Measurements from ENCODE around the gene ZP1. TPM values are rescaled to one million over a fixed set of nuclear protein-coding genes. Genes with fewer than 3 reads are reported as not detected.

The ZP1 gene
- polyA plus RNA-seq, 1 experiment: 0.36 TPM

DNA sequence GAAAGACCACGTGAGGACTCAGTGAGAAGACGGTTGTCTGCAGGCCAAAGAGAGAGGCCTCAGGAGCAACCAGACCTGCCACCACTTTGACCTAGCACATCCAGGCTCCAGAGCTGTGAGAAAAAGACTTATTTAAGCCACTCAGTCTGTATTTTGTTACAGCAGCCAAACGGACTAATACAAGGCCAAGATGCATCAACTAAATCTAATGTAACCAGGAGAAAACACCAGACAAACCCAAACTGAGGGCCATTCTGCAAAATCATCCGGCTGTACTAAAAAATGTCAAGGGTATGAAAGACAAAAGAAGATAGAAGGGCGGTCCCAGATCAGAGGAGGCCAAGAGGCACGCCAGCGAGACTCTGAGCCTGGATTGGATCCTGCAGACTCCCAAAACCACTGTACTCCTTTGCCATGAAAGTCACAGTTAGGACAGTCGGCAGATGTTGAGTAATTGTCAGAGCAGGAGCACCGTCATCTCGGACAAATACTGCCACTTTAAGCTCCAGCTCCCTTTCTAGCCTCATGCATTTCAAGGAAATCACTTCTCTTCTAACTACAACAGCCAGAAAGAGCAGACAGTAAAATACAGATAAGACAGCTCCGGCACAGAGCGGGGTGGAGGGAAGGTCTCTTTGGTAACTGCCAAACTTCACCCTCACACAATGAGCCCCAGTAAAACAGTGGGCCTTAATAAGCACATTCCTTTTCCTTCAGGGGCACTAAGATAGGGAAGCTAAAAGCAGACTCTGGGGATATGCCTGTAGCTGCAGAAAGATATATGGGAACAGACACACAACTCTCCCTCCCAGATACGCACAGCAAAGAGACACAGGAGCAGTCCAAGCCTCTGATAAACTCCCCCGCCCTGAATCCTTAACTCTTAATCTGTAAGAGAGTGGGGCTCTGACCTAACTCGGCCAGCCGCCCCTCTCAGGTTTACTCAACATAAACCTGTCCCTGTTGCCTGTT lies 3.5 kb upstream of the ZP1 start:
- TF ChIP-seq, protein P1, sequence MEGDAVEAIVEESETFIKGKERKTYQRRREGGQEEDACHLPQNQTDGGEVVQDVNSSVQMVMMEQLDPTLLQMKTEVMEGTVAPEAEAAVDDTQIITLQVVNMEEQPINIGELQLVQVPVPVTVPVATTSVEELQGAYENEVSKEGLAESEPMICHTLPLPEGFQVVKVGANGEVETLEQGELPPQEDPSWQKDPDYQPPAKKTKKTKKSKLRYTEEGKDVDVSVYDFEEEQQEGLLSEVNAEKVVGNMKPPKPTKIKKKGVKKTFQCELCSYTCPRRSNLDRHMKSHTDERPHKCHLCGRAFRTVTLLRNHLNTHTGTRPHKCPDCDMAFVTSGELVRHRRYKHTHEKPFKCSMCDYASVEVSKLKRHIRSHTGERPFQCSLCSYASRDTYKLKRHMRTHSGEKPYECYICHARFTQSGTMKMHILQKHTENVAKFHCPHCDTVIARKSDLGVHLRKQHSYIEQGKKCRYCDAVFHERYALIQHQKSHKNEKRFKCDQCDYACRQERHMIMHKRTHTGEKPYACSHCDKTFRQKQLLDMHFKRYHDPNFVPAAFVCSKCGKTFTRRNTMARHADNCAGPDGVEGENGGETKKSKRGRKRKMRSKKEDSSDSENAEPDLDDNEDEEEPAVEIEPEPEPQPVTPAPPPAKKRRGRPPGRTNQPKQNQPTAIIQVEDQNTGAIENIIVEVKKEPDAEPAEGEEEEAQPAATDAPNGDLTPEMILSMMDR (IDR thresholded peaks at IDR 0.05; ENCODE audit: insufficient read depth, low read depth, low read length): no peak
- ChIA-PET POLR2A (no interaction called here), CTCF (interaction anchor here (2.2 kb wide), 1 partner anchor 33 kb away, joined by 6 read pairs; no protein-coding TSS in a partner anchor)
- no peak for DNase-seq (ENCODE audit: low read depth)
- Histone ChIP-seq H3K27me3 (ENCODE audit: control insufficient read depth, insufficient read depth, low read length) (no peaks in the 10 kb centered on the region; the same call in 1 of the 2 replicates), H3K4me3 (ENCODE audit: low read depth, low read length) (no peak overlapping the region), H3K36me3 (ENCODE audit: control insufficient read depth, insufficient read depth, low read length) (no peaks in the 10 kb centered on the region)

- ChIA-PET CTCF (interaction anchor here (0.6 to 2.2 kb wide), 2 partner anchors 14 to 34 kb away, joined by 3 to 6 read pairs; no protein-coding TSS in a partner anchor), POLR2A (no interaction called here)
- H3K4me3 ChIP-seq (ENCODE audit: low read depth, low read length): no peak overlapping the region
- H3K27me3 ChIP-seq (ENCODE audit: control insufficient read depth, insufficient read depth, low read length): no peaks in the 10 kb centered on the region; the same call in 1 of the 2 replicates
- TF ChIP-seq, protein P1 (IDR thresholded peaks at IDR 0.05; ENCODE audit: insufficient read depth, low read depth, low read length): no peak
- no peaks in the 10 kb centered on the region for H3K36me3 ChIP-seq (ENCODE audit: control insufficient read depth, insufficient read depth, low read length)
- no peak for DNase-seq (ENCODE audit: low read depth)
Measured at GRCh38 chr11:60864856-60865513, 2.4 kb upstream of the ZP1 start.

DNA sequence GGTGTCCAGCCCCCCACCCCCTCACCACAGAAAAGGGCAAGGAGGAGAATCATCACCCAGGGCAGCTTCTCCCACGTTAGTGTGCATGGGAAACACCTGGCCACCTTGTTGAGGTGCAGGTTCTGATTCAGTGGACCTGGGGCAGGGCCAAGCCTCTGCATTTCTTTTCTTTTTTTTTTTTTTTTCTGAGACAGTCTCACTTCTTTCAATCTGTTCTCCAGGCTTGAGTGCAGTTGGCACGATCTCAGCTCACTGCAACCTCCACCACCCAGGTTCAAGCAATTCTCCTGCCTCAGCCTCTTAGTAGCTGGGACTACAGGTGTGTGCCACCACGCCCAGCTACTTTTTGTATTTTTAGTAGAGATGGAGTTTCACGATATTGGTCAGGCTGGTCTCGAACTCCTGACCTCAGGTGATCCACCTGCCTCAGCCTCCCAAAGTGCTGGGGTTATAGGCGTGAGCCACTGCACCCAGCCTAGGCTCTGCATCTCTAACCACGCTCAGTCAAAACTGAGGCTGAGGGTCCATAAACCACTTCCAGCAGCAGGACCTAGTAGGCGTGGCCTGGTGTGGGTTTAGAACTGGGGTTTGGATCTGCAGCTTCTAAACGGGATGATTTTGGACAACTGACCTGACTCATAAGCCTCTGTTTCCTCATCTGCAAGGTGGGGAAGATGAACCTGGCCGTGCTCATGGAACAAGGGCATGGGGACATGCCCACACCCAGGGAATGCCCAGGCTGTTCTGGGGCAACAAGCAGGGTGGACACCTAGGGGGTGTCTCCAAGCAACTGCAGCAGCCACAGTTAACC lies 734 bp downstream of the ZP1 start:
- TF ChIP-seq, protein P1 (IDR thresholded peaks at IDR 0.05; ENCODE audit: insufficient read depth, low read depth, low read length): no peak
- CTCF ChIA-PET: interaction anchor here (0.6 to 2.6 kb wide), 5 partner anchors 9 to 908 kb away, joined by 3 to 11 read pairs (median 8); no protein-coding TSS in a partner anchor
- DNase-seq (ENCODE audit: low read depth): no peak
- H3K27me3 ChIP-seq (ENCODE audit: control insufficient read depth, insufficient read depth, low read length): no peaks in the 10 kb centered on the region; the same call in 1 of the 2 replicates
- POLR2A ChIA-PET: no interaction called here
- H3K36me3 ChIP-seq (ENCODE audit: control insufficient read depth, insufficient read depth, low read length): no peaks in the 10 kb centered on the region
- H3K4me3 ChIP-seq (ENCODE audit: low read depth, low read length): no peak overlapping the region

DNA sequence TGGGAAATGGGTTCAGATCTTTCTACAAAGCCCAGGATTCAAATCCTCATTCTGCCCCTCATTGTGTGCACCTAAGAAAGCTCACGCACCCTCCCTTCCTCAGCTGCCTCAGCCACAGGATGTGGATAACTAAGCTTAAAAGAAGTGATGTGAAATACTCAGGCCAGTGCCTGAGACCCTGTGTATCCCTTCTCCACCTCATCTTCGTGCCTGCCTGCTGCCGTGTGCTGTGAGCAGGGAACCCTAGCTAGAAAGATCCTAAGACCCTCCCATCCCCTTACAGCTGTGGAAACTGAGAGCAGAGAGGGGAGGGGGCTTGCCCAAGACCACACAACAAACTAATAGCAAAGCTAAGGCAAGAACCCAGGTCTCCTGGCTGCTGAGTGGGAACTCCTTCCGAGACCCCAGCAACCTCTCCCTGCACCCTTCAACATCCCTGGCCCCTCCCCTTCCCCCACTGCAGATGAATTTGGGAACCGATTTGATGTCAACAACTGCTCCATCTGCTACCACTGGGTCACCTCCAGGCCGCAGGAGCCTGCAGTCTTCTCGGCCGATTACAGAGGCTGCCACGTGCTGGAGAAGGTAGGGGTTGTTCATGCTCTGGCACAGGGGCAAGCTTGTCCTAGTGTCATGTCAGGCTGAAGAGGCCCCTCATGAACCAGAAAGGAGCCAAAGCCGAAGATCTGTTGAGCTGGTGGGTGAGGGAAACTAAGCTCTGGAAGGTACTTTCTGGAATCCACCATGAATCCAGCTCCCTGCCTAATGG lies 1.5 kb downstream of the ZP1 start:
- TF ChIP-seq, protein P1 (IDR thresholded peaks at IDR 0.05; ENCODE audit: insufficient read depth, low read depth, low read length): no peak
- CTCF ChIA-PET: interaction anchor here (2.4 to 2.6 kb wide), 2 partner anchors 30 to 37 kb away, joined by 8 to 11 read pairs; no protein-coding TSS in a partner anchor
- H3K27me3 ChIP-seq (ENCODE audit: control insufficient read depth, insufficient read depth, low read length): no peaks in the 10 kb centered on the region
- no peaks in the 10 kb centered on the region for H3K36me3 ChIP-seq (ENCODE audit: control insufficient read depth, insufficient read depth, low read length)
- POLR2A ChIA-PET: no interaction called here
- DNase-seq (ENCODE audit: low read depth): no peak
- no peak overlapping the region for H3K4me3 ChIP-seq (ENCODE audit: low read depth, low read length)

Data from BJ (cell line).